ENCODE results near the gene AQP12A.

DNA sequence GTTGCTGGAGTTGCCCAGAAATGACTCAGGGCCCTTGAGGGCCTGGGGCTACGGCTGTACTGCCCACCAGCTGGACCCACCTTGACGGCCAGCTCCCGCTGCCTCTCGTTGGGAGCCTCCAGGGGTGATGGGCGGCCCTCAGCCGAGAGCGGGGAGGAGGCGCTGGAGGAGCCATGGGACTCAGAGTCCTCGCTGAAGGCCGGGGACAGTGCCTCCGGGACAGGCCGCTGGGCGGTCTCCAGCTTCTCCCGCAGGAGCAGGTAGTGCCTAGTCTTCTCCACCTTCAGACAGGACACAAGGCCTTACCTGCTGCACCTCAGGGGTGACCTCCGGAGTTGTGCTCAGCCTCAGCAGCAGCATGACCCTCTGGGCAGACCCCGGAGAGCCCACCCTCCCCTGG is 30.7 kb downstream of the AQP12A start:
- TF ChIP-seq, protein P1, sequence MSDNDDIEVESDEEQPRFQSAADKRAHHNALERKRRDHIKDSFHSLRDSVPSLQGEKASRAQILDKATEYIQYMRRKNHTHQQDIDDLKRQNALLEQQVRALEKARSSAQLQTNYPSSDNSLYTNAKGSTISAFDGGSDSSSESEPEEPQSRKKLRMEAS (IDR thresholded peaks at IDR 0.05; ENCODE audit: low read depth) = no peak
- TF ChIP-seq, protein P2, sequence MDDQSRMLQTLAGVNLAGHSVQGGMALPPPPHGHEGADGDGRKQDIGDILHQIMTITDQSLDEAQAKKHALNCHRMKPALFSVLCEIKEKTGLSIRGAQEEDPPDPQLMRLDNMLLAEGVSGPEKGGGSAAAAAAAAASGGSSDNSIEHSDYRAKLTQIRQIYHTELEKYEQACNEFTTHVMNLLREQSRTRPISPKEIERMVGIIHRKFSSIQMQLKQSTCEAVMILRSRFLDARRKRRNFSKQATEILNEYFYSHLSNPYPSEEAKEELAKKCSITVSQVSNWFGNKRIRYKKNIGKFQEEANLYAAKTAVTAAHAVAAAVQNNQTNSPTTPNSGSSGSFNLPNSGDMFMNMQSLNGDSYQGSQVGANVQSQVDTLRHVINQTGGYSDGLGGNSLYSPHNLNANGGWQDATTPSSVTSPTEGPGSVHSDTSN (IDR thresholded peaks at IDR 0.05) = no peak
- TF ChIP-seq EP300 (IDR thresholded peaks at IDR 0.05; ENCODE audit: borderline replicate concordance in 1 of 2, low read depth in 1 of 2, low read length in 1 of 2) (no peak), FOXM1 (IDR thresholded peaks at IDR 0.05; ENCODE audit: low read depth) (no peak), SMC3 (IDR thresholded peaks at IDR 0.05; ENCODE audit: low read depth, low read length) (no peak)
- TF ChIP-seq, protein P3, sequence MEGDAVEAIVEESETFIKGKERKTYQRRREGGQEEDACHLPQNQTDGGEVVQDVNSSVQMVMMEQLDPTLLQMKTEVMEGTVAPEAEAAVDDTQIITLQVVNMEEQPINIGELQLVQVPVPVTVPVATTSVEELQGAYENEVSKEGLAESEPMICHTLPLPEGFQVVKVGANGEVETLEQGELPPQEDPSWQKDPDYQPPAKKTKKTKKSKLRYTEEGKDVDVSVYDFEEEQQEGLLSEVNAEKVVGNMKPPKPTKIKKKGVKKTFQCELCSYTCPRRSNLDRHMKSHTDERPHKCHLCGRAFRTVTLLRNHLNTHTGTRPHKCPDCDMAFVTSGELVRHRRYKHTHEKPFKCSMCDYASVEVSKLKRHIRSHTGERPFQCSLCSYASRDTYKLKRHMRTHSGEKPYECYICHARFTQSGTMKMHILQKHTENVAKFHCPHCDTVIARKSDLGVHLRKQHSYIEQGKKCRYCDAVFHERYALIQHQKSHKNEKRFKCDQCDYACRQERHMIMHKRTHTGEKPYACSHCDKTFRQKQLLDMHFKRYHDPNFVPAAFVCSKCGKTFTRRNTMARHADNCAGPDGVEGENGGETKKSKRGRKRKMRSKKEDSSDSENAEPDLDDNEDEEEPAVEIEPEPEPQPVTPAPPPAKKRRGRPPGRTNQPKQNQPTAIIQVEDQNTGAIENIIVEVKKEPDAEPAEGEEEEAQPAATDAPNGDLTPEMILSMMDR (IDR thresholded peaks at IDR 0.05) = no peak
- TF ChIP-seq, protein P4, sequence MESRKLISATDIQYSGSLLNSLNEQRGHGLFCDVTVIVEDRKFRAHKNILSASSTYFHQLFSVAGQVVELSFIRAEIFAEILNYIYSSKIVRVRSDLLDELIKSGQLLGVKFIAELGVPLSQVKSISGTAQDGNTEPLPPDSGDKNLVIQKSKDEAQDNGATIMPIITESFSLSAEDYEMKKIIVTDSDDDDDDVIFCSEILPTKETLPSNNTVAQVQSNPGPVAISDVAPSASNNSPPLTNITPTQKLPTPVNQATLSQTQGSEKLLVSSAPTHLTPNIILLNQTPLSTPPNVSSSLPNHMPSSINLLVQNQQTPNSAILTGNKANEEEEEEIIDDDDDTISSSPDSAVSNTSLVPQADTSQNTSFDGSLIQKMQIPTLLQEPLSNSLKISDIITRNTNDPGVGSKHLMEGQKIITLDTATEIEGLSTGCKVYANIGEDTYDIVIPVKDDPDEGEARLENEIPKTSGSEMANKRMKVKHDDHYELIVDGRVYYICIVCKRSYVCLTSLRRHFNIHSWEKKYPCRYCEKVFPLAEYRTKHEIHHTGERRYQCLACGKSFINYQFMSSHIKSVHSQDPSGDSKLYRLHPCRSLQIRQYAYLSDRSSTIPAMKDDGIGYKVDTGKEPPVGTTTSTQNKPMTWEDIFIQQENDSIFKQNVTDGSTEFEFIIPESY (IDR thresholded peaks at IDR 0.05; ENCODE audit: borderline replicate concordance, low read depth) = no peak

Measured in SK-N-SH (cell line).